ENCODE measurements around the gene AKAP6.

DNA sequence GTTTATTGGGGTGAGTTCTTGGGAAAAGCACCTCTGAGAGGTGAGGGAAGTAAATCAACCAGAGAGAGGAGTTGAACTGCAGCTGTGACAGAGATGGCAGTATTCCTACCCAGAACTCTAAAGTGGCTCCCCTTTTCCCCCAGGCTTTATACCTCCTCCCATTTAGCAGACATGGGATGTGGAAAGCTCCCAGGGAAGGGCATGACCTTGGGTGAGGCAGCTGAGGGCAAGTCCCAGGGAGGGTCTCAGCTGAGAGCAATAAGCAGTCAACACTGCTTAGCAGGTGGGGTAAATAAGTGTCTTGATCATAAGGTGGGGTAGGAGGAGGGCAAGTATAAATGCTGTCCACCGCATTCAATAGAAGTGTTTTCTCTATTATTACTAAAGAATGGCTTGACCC lies 143.0 kb downstream of the AKAP6 start:
- TF ChIP-seq, protein P1, sequence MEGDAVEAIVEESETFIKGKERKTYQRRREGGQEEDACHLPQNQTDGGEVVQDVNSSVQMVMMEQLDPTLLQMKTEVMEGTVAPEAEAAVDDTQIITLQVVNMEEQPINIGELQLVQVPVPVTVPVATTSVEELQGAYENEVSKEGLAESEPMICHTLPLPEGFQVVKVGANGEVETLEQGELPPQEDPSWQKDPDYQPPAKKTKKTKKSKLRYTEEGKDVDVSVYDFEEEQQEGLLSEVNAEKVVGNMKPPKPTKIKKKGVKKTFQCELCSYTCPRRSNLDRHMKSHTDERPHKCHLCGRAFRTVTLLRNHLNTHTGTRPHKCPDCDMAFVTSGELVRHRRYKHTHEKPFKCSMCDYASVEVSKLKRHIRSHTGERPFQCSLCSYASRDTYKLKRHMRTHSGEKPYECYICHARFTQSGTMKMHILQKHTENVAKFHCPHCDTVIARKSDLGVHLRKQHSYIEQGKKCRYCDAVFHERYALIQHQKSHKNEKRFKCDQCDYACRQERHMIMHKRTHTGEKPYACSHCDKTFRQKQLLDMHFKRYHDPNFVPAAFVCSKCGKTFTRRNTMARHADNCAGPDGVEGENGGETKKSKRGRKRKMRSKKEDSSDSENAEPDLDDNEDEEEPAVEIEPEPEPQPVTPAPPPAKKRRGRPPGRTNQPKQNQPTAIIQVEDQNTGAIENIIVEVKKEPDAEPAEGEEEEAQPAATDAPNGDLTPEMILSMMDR (IDR thresholded peaks at IDR 0.05 in 2 of 3, conservative IDR thresholded peaks at IDR 0.05 in 1 of 3; ENCODE audit: borderline replicate concordance in 1 of 3, insufficient read depth in 1 of 3, low read depth in 2 of 3, low read length in 2 of 3), result no peak
- TF ChIP-seq POLR2A (IDR thresholded peaks at IDR 0.05; ENCODE audit: borderline replicate concordance, extremely low read depth, insufficient read depth, insufficient read length), result no peak
- TF ChIP-seq, protein P2, sequence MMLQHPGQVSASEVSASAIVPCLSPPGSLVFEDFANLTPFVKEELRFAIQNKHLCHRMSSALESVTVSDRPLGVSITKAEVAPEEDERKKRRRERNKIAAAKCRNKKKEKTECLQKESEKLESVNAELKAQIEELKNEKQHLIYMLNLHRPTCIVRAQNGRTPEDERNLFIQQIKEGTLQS (IDR thresholded peaks at IDR 0.05), result no peak
- no peak for TF ChIP-seq TCF7L2 (IDR thresholded peaks at IDR 0.05; ENCODE audit: borderline replicate concordance, extremely low read depth, insufficient read depth, insufficient read length)
- no peak for TF ChIP-seq SP1 (IDR thresholded peaks at IDR 0.05; ENCODE audit: low read depth)
- no peak for TF ChIP-seq CEBPB (IDR thresholded peaks at IDR 0.05; ENCODE audit: low read depth)
- TF ChIP-seq EZH2 (IDR thresholded peaks at IDR 0.05), result no peak
- no peak for TF ChIP-seq EGR1 (IDR thresholded peaks at IDR 0.05; ENCODE audit: low read depth)
- TF ChIP-seq EZH2phosphoT487 (IDR thresholded peaks at IDR 0.05; ENCODE audit: borderline replicate concordance), result no peak
- no peak for TF ChIP-seq FOSL1 (IDR thresholded peaks at IDR 0.05; ENCODE audit: low read depth)
- TF ChIP-seq, protein P3, sequence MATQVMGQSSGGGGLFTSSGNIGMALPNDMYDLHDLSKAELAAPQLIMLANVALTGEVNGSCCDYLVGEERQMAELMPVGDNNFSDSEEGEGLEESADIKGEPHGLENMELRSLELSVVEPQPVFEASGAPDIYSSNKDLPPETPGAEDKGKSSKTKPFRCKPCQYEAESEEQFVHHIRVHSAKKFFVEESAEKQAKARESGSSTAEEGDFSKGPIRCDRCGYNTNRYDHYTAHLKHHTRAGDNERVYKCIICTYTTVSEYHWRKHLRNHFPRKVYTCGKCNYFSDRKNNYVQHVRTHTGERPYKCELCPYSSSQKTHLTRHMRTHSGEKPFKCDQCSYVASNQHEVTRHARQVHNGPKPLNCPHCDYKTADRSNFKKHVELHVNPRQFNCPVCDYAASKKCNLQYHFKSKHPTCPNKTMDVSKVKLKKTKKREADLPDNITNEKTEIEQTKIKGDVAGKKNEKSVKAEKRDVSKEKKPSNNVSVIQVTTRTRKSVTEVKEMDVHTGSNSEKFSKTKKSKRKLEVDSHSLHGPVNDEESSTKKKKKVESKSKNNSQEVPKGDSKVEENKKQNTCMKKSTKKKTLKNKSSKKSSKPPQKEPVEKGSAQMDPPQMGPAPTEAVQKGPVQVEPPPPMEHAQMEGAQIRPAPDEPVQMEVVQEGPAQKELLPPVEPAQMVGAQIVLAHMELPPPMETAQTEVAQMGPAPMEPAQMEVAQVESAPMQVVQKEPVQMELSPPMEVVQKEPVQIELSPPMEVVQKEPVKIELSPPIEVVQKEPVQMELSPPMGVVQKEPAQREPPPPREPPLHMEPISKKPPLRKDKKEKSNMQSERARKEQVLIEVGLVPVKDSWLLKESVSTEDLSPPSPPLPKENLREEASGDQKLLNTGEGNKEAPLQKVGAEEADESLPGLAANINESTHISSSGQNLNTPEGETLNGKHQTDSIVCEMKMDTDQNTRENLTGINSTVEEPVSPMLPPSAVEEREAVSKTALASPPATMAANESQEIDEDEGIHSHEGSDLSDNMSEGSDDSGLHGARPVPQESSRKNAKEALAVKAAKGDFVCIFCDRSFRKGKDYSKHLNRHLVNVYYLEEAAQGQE (IDR thresholded peaks at IDR 0.05; ENCODE audit: low read depth), result no peak
- TF ChIP-seq, protein P4, sequence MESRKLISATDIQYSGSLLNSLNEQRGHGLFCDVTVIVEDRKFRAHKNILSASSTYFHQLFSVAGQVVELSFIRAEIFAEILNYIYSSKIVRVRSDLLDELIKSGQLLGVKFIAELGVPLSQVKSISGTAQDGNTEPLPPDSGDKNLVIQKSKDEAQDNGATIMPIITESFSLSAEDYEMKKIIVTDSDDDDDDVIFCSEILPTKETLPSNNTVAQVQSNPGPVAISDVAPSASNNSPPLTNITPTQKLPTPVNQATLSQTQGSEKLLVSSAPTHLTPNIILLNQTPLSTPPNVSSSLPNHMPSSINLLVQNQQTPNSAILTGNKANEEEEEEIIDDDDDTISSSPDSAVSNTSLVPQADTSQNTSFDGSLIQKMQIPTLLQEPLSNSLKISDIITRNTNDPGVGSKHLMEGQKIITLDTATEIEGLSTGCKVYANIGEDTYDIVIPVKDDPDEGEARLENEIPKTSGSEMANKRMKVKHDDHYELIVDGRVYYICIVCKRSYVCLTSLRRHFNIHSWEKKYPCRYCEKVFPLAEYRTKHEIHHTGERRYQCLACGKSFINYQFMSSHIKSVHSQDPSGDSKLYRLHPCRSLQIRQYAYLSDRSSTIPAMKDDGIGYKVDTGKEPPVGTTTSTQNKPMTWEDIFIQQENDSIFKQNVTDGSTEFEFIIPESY (IDR thresholded peaks at IDR 0.05; ENCODE audit: extremely low read depth, insufficient replicate concordance, low read length), result no peak
